Colonic mucosa (tissue), 4 donors: ENCODE measurements around the gene UNC119B. TPM values are rescaled to one million over a fixed set of nuclear protein-coding genes. Genes with fewer than 3 reads are reported as not detected.

Experiments
- DNase-seq: peaks from one replicate; pipeline ENCODE4 v3.0.0-alpha.2; 2020
- H3K27ac ChIP-seq: fragments of 200-600 bp; one replicate; pipeline ENCODE4 v1.8.0; 2021
- H3K27me3 ChIP-seq: fragments of 200-600 bp; one replicate; pipeline ENCODE4 v1.8.0; 2021
- H3K36me3 ChIP-seq: fragments of 200-600 bp; one replicate; pipeline ENCODE4 v1.8.0; 2021
- H3K4me1 ChIP-seq: fragments of 200-600 bp; one replicate; pipeline ENCODE4 v1.8.0; 2021; ENCODE audit warnings: mild to moderate bottlenecking
- H3K4me3 ChIP-seq: fragments of 200-600 bp; one replicate; pipeline ENCODE4 v1.8.0; 2021
- H3K9ac ChIP-seq, 2 donors: one replicate each; pipeline ENCODE4 v1.7.0; 2013; ENCODE audit warnings: control low read depth in 2 of 2, low read depth in 2 of 2, low read length in 2 of 2
- H3K9me3 ChIP-seq: fragments of 200-600 bp; one replicate; pipeline ENCODE4 v1.8.0; 2021
- CTCF ChIP-seq: fragments of 200-600 bp; IDR thresholded peaks from one replicate; pipeline ENCODE4 v1.8.0; 2022; ENCODE audit warnings: antibody characterized with exemption, mild to moderate bottlenecking
- intact Hi-C: fragments of 100-400 bp; cut with DNase I; formaldehyde crosslinking; loops from one replicate; pipeline ENCODE4 v1.14.1; 2022
- total RNA-seq, 2 donors: library from RNA; stranded (reverse); fragmentation: NEBNext Ultra II Directional in 1 of 2; extraction: Animal tissue kit (Norgen Biotek cat#: 25700) in 1 of 2; gene quantifications; one replicate each; pipeline ENCODE4 v1.2.1, GENCODE V29; 2021
- donor health status: healthy.
- donor health status: DM: no; HTN: no; CAD: no.
- donor health status: DM: no; HTN: no; CAD: no.

The UNC119B gene
- total RNA-seq, 2 donors from 2014 or later = 22.7 to 28.3 TPM

- H3K27me3 ChIP-seq = no peaks in the 10 kb centered on the region
- peaks cover 13% of the 10 kb centered on the region for H3K4me1 ChIP-seq
- peak; percentile 47 for DNase-seq
- H3K9me3 ChIP-seq = no peaks in the 10 kb centered on the region
- no peak for TF ChIP-seq CTCF
- no peak overlapping the region for H3K27ac ChIP-seq
- intact Hi-C loops = no loop called here
- peaks cover 14% of the 10 kb centered on the region for H3K36me3 ChIP-seq
- peak overlapping the region in 1 of 2 donors; percentile 15 for H3K9ac ChIP-seq
- H3K4me3 ChIP-seq = no peak overlapping the region
Observed at GRCh38 chr12:120696626-120697025, 13.6 kb upstream of the UNC119B start.

- no peaks in the 10 kb centered on the region for H3K27me3 ChIP-seq
- H3K9ac ChIP-seq = peak overlapping the region in 1 of 2 donors; percentile 15
- DNase-seq = no peak
- peaks cover 14% of the 10 kb centered on the region for H3K36me3 ChIP-seq
- H3K9me3 ChIP-seq = no peaks in the 10 kb centered on the region
- H3K4me1 ChIP-seq = peaks cover 6% of the 10 kb centered on the region
- H3K4me3 ChIP-seq = no peak overlapping the region
- intact Hi-C loops = no loop called here
- TF ChIP-seq CTCF = no peak
- no peak overlapping the region for H3K27ac ChIP-seq
Observed at GRCh38 chr12:120697344-120697743, 12.9 kb upstream of the UNC119B start.

GRCh38 chr12:120698665-120699064 lies 11.6 kb upstream of the UNC119B start:
- no peaks in the 10 kb centered on the region for H3K9me3 ChIP-seq
- H3K27ac ChIP-seq = no peak overlapping the region
- H3K36me3 ChIP-seq = peaks cover 14% of the 10 kb centered on the region
- DNase-seq = no peak
- H3K9ac ChIP-seq = no peak overlapping the region
- no peaks in the 10 kb centered on the region for H3K4me1 ChIP-seq
- intact Hi-C loops = no loop called here
- no peak overlapping the region for H3K4me3 ChIP-seq
- TF ChIP-seq CTCF = no peak
- no peaks in the 10 kb centered on the region for H3K27me3 ChIP-seq

GRCh38 chr12:120699553-120699952 lies 10.7 kb upstream of the UNC119B start:
- H3K36me3 ChIP-seq = peaks cover 8% of the 10 kb centered on the region
- intact Hi-C loops = no loop called here
- no peak for TF ChIP-seq CTCF
- no peak for DNase-seq
- H3K4me1 ChIP-seq = no peaks in the 10 kb centered on the region
- H3K9me3 ChIP-seq = no peaks in the 10 kb centered on the region
- H3K4me3 ChIP-seq = no peak overlapping the region
- H3K27me3 ChIP-seq = no peaks in the 10 kb centered on the region
- no peak overlapping the region for H3K27ac ChIP-seq
- H3K9ac ChIP-seq = peak overlapping the region in 1 of 2 donors; percentile 4

- DNase-seq = no peak
- Histone ChIP-seq H3K4me1 (no peaks in the 10 kb centered on the region), H3K4me3 (no peak overlapping the region), H3K27ac (no peak overlapping the region), H3K36me3 (peaks cover 4% of the 10 kb centered on the region), H3K9ac (no peak overlapping the region), H3K27me3 (no peaks in the 10 kb centered on the region), H3K9me3 (no peaks in the 10 kb centered on the region)
- intact Hi-C loops = no loop called here
- no peak for TF ChIP-seq CTCF
Observed at GRCh38 chr12:120700886-120701285, 9.4 kb upstream of the UNC119B start.

GRCh38 chr12:120702637-120703036 lies 7.6 kb upstream of the UNC119B start:
- intact Hi-C loops = no loop called here
- H3K27ac ChIP-seq = no peak overlapping the region
- H3K27me3 ChIP-seq = no peaks in the 10 kb centered on the region
- DNase-seq = no peak
- H3K4me1 ChIP-seq = no peaks in the 10 kb centered on the region
- H3K4me3 ChIP-seq = no peak overlapping the region
- H3K9me3 ChIP-seq = no peaks in the 10 kb centered on the region
- no peaks in the 10 kb centered on the region for H3K36me3 ChIP-seq
- H3K9ac ChIP-seq = no peak overlapping the region
- TF ChIP-seq CTCF = no peak
